VCaP (cell line): ENCODE measurements around the gene STXBP6.
A peak's percentile ranks its signal among the peaks of the same experiment; 100 is the strongest.

ENCODE experiments used
- H3K27ac ChIP-seq: fragments of 450-650 bp; 2 replicates; pipeline ENCODE4 v1.5.1; 2017
- CTCF ChIP-seq: fragments of 450-650 bp; conservative IDR thresholded peaks from 2 replicates; pipeline ENCODE4 v1.5.1; 2017; ENCODE audit warnings: mild to moderate bottlenecking, moderate library complexity

Gene STXBP6

GRCh38 chr14:25052921-25053320 is 3.0 kb upstream of the STXBP6 start:
- H3K27ac ChIP-seq = peak overlapping the region; percentile 12; the same call in 1 of the 2 replicates
- TF ChIP-seq CTCF = no peak

GRCh38 chr14:25052385-25052784 is 2.4 kb upstream of the STXBP6 start:
- TF ChIP-seq CTCF = no peak
- peak overlapping the region; percentile 12; the same call in 1 of the 2 replicates for H3K27ac ChIP-seq

GRCh38 chr14:25050269-25051150 is 563 bp upstream of the STXBP6 start:
- no peak for TF ChIP-seq CTCF
- peak overlapping the region; percentile 54; the same call in 1 of the 2 replicates for H3K27ac ChIP-seq

- H3K27ac ChIP-seq = peak overlapping the region; percentile 54; the same call in 1 of the 2 replicates
- TF ChIP-seq CTCF = no peak
Observed at GRCh38 chr14:25049093-25049567, 817 bp downstream of the STXBP6 start.

- no peak for TF ChIP-seq CTCF
Observed at GRCh38 chr14:25048170-25049016, 1.6 kb downstream of the STXBP6 start.

GRCh38 chr14:25046301-25046943 is 3.5 kb downstream of the STXBP6 start:
- H3K27ac ChIP-seq = no peak overlapping the region
- no peak for TF ChIP-seq CTCF

More at GRCh38 chr14:25048170-25049016, 1.6 kb downstream of the STXBP6 start:
- H3K27ac ChIP-seq = no peak overlapping the region
